Astrocyte of the spinal cord (primary cell): ENCODE data around the gene YY1AP1.
"Not testable (repeated sequence)": the region's sequence is repeated elsewhere in the genome, so short reads cannot be mapped to it uniquely, and the experiment has no call there.

Experiments
- DNase-seq: peaks from one replicate; pipeline ENCODE4 v3.0.0; 2011; ENCODE audit warnings: low read depth, low spot score
- H3K4me3 ChIP-seq: 2 replicates; pipeline ENCODE4 v1.5.1; 2011; ENCODE audit warnings: low read depth, mild to moderate bottlenecking, low read length, moderate library complexity
- in situ Hi-C: cut with HindIII; loops from 2 replicates; pipeline ENCODE4 v1.10.0; 2017; ENCODE audit warnings: low sequenced_read_pairs
- TF ChIP-seq, protein P1 (sequence below): IDR thresholded peaks from 2 replicates; pipeline ENCODE4 v1.5.1; 2012; ENCODE audit warnings: low read depth, mild to moderate bottlenecking, low read length, inconsistent platforms

Gene YY1AP1

DNA sequence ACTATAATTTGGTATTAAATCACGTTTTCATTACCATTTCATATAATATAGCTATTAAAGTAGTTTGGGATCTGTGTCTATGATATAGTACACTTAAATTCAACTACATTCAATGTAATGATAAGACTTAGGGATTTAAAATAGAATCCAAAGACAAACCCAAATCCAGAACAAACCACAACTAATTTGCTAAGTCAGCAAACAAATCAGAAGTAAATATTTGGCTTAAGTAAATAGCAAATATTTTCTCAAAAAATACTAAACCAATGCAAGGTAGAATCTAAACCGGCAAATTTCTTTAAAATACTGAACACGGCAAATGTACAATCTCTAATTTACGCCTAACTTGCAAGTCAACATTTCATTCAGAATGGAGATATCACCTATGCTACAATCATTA lies 16.8 kb downstream of the YY1AP1 start:
- H3K4me3 ChIP-seq, result no peak overlapping the region
- in situ Hi-C loops, result no loop called here
- DNase-seq, result no peak
- TF ChIP-seq, protein P1, sequence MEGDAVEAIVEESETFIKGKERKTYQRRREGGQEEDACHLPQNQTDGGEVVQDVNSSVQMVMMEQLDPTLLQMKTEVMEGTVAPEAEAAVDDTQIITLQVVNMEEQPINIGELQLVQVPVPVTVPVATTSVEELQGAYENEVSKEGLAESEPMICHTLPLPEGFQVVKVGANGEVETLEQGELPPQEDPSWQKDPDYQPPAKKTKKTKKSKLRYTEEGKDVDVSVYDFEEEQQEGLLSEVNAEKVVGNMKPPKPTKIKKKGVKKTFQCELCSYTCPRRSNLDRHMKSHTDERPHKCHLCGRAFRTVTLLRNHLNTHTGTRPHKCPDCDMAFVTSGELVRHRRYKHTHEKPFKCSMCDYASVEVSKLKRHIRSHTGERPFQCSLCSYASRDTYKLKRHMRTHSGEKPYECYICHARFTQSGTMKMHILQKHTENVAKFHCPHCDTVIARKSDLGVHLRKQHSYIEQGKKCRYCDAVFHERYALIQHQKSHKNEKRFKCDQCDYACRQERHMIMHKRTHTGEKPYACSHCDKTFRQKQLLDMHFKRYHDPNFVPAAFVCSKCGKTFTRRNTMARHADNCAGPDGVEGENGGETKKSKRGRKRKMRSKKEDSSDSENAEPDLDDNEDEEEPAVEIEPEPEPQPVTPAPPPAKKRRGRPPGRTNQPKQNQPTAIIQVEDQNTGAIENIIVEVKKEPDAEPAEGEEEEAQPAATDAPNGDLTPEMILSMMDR, result no peak

DNA sequence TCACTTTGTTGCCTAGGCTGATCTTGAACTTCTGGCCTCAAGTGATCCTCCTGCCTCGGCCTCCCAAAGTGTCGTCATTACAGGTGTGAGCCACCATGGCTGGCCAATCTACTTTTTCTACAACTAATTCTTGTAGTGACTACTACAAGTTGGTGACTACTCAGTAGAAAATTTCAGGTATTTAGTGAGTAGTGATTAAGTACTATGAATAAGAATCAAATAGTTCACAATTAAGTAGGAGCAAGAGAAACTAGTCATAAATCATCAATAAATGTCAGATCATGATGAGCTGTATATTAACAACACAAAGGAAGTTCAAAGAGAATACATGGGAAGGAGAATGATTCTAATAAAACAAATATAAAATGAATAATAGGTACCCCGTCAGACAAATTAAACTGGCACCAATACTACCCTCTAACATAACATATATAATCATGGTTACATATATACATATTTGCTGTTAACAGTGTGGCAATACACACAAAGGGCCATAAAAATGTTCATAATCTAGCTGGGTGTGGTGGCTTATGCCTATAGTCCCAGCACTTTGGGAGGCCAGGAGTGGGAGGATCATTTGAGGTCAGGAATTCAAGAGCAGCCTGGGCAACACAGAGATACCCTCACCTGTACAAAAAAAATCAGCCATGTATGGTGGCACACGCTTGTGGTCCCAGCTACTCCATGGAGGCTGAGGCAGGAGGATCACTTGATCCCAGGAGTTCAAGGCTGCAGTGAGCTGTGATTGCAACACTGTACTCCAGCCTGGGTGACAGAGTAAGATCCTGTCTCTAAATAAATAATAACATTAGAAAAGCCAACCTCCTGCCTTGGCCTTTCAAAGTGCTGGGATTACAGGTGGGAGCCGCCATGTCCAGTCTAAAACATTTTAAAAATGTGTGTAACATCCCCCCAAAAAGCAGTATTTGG lies 19.1 kb downstream of the YY1AP1 start:
- DNase-seq, result no peak
- in situ Hi-C loops, result no loop called here
- TF ChIP-seq, protein P1, result no peak
- no peak overlapping the region for H3K4me3 ChIP-seq

DNA sequence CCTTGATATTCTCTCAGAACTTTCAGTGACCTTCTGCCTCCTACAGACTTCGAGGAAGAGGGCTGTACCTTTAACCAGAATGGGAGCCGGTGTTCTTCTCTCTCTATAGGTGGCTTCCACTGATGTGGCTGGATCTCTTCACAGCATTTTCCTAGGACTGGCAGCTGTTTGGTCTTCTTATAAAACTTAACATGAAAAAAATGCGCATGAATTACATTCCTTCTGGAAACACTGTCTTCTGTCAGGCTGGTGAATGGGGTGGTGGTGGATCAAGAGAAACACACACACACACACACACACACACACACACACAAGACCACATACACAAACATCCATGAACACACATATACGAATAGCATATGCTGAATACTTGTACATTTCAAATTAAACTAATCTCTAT lies 27.3 kb downstream of the YY1AP1 start:
- in situ Hi-C loops, H3K4me3 ChIP-seq, DNase-seq: not testable (repeated sequence)

DNA sequence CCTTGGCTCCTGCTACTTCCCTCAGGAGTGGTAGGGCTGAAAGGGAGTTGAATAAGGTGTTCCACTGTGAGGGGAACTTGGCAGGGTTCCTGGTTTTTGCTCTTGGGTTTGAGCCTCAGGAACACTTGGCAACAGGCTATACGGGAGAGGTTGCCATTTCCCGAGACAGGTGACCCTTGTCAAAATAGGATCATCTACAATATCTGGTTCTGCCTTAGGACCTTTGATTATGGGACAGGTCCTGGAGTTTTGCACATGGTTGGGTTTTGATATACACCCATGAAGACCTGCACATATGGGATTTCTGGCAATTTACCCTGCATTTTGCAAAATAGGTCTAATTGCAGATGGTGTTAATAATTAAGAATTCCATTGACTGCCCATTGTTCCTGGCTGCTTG lies 31.1 kb downstream of the YY1AP1 start:
- in situ Hi-C loops, result no loop called here
- DNase-seq, result no peak
- TF ChIP-seq, protein P1, result no peak
- no peak overlapping the region for H3K4me3 ChIP-seq

DNA sequence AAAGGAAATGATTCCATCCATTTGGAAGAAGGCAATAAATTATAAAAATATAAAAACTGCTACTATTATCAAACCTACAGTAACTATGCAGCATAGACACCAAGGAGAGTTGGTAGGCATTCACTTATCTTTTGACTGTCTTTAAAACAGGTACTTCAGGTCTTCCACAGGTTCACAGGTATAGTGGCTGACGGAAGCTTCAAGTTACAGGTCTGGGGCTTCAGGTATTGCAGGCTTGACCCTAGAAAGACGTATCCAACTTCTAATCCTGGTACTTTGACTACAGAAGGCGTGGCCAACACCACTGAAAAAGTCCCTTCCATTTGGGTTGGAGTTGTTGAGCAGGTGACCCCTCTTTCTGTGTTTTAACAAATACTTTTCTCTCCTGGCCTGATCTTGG lies 35.6 kb downstream of the YY1AP1 start:
- in situ Hi-C loops, result no loop called here
- H3K4me3 ChIP-seq, result no peak overlapping the region
- DNase-seq, result no peak
- TF ChIP-seq, protein P1, result no peak

DNA sequence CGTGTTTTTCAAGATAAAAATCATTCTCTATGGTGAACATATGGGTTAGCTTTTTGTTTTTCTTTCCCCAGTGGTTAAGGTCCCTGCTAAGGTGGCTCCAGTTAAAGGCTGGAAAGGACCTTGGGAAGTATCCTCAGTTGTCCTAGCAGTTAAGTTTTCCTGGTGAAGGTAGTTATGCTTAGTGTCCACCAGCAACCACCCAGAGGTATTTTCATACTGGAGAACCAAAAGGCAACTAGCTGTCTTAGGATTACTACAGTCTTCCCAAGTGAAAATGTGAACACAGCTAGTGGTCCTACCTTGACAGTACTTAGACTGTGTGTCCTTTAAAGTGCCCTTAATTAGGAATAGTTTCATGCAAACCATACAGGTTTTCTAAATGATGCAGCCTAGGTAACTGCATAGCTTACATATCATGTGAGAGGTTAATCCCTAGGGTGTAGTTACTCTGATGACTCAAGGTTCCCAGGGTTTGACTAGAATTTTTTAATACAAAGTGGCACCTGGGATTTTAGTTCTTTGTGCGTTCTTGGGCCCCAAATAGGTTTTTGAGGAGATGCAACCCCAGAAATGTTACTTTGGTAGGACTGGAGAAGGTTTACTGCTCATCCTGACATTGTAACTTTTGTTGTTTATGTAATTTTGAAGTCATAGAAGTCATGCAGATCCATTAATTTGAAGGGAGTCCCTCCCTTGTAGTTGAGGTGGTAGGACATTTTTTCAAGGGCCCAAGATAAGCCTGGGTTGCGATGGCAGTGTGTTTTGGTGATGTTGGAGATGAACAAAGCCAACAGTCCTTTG lies 36.5 kb downstream of the YY1AP1 start:
- no peak for DNase-seq
- H3K4me3 ChIP-seq, result no peak overlapping the region
- TF ChIP-seq, protein P1, result no peak
- in situ Hi-C loops, result no loop called here
